Smooth muscle cell (in vitro differentiated cells): ENCODE measurements around the gene TEX22. TPM values are rescaled to one million over a fixed set of nuclear protein-coding genes. Genes with fewer than 3 reads are reported as not detected.

ENCODE experiments used
- DNase-seq: peaks from one replicate; lab custom pipeline; 2025; ENCODE audit not compliant: unreplicated experiment; lab: John Stamatoyannopoulos, UW
- H2AFZ ChIP-seq: fragments of 200-600 bp; sonication (generic); 2 replicates; pipeline ENCODE4 v1.6.0; 2016; ENCODE audit warnings: antibody characterized with exemption, low read depth, mild to moderate bottlenecking
- H3F3A ChIP-seq: fragments of 200-600 bp; sonication (generic); 2 replicates; pipeline ENCODE4 v1.6.0; 2017; ENCODE audit warnings: antibody characterized with exemption, low read depth
- H3K27ac ChIP-seq: fragments of 200-600 bp; sonication (generic); 2 replicates; pipeline ENCODE4 v1.5.1; 2016; ENCODE audit warnings: low read depth, mild to moderate bottlenecking
- H3K27me3 ChIP-seq: fragments of 200-600 bp; sonication (generic); 2 replicates; pipeline ENCODE4 v1.6.1; 2016; ENCODE audit warnings: low read depth, mild to moderate bottlenecking
- H3K36me3 ChIP-seq: fragments of 200-600 bp; sonication (generic); 2 replicates; pipeline ENCODE4 v1.5.1; 2016; ENCODE audit warnings: low read depth
- H3K4me1 ChIP-seq: fragments of 200-600 bp; sonication (generic); 2 replicates; pipeline ENCODE4 v1.5.1; 2016; ENCODE audit warnings: low read depth
- H3K4me2 ChIP-seq: fragments of 200-600 bp; sonication (generic); 2 replicates; pipeline ENCODE4 v1.6.0; 2016; ENCODE audit warnings: mild to moderate bottlenecking
- H3K4me3 ChIP-seq: fragments of 200-600 bp; sonication (generic); 2 replicates; pipeline ENCODE4 v1.5.1; 2016; ENCODE audit warnings: mild to moderate bottlenecking
- H3K79me2 ChIP-seq: fragments of 200-600 bp; sonication (generic); 2 replicates; pipeline ENCODE4 v1.6.0; 2016; ENCODE audit warnings: low read depth, mild to moderate bottlenecking
- H3K9ac ChIP-seq: fragments of 200-600 bp; sonication (generic); 2 replicates; pipeline ENCODE4 v1.6.0; 2016; ENCODE audit warnings: low read depth
- H3K9me3 ChIP-seq: fragments of 200-600 bp; sonication (generic); replicated peaks from 2 replicates; pipeline ENCODE4 v1.5.1; 2016; ENCODE audit warnings: low read depth
- H4K20me1 ChIP-seq: fragments of 200-600 bp; sonication (generic); 2 replicates; pipeline ENCODE4 v1.6.0; 2016; ENCODE audit warnings: low read depth
- CTCF ChIP-seq: fragments of 200-600 bp; sonication (generic); IDR thresholded peaks from 2 replicates; pipeline ENCODE4 v1.5.1; 2017; ENCODE audit warnings: borderline replicate concordance, mild to moderate bottlenecking, antibody characterized with exemption; ENCODE audit not compliant: insufficient read depth, poor library complexity, severe bottlenecking
- WGBS: methylation state at CpG from one replicate; pipeline ENCODE4 v1.1.7; 2016; ENCODE audit warnings: low lambda C conversion rate; 5-methylcytosine and 5-hydroxymethylcytosine counted together
- polyA plus RNA-seq: library from polyadenylated mRNA; unstranded; fragments of >200 nt; fragmentation: Nextera tagmentation; extraction: Ambion mirVana; gene quantifications from 2 replicates; pipeline ENCODE4 v1.2.1, GENCODE V29; 2016
- total RNA-seq: library from RNA; depleted of rRNA; stranded (reverse); fragments of >200 nt; gene quantifications from 2 replicates; pipeline ENCODE4 v1.2.3, GENCODE V29; 2014

The TEX22 gene
- total and polyA plus RNA-seq, 2 experiments from 2014 or later = 0.09 to 0.93 TPM

- H3K27me3 ChIP-seq = no peaks in the 10 kb centered on the region
- H3K4me1 ChIP-seq = no peaks in the 10 kb centered on the region
- no peak overlapping the region for H3K4me2 ChIP-seq
- DNase-seq = no peak
- WGBS = 97% methylated on average over 22 of the region's 22 CpGs
- H3F3A ChIP-seq = no peaks in the 10 kb centered on the region
- H3K9ac ChIP-seq = no peak overlapping the region
- no peak for TF ChIP-seq CTCF
- no peak overlapping the region for H3K4me3 ChIP-seq
- peaks cover 13% of the 10 kb centered on the region for H4K20me1 ChIP-seq
- no peak overlapping the region for H2AFZ ChIP-seq
- H3K27ac ChIP-seq = no peak overlapping the region
- H3K79me2 ChIP-seq = no peaks in the 10 kb centered on the region
- H3K9me3 ChIP-seq = no peaks in the 10 kb centered on the region
- no peaks in the 10 kb centered on the region for H3K36me3 ChIP-seq
Measured at GRCh38 chr14:105455086-105455640, 56.8 kb downstream of the TEX22 start.

GRCh38 chr14:105455766-105456660, 57.7 kb downstream of the TEX22 start:
- Histone ChIP-seq H3K79me2 (no peaks in the 10 kb centered on the region), H3K4me1 (no peaks in the 10 kb centered on the region), H3F3A (no peaks in the 10 kb centered on the region), H3K27me3 (no peaks in the 10 kb centered on the region), H3K36me3 (no peaks in the 10 kb centered on the region), H3K27ac (no peak overlapping the region), H3K9me3 (no peaks in the 10 kb centered on the region), H4K20me1 (peaks cover 13% of the 10 kb centered on the region), H3K4me2 (no peak overlapping the region), H3K4me3 (no peak overlapping the region), H3K9ac (no peak overlapping the region), H2AFZ (no peak overlapping the region)
- TF ChIP-seq CTCF = no peak
- WGBS = 93% methylated on average over 22 of the region's 22 CpGs
- DNase-seq = no peak

GRCh38 chr14:105456736-105457617, 58.6 kb downstream of the TEX22 start:
- H3K9ac ChIP-seq = no peak overlapping the region
- 95% methylated on average over 22 of the region's 22 CpGs for WGBS
- no peak overlapping the region for H3K4me3 ChIP-seq
- no peaks in the 10 kb centered on the region for H3F3A ChIP-seq
- H3K79me2 ChIP-seq = no peaks in the 10 kb centered on the region
- no peak for DNase-seq
- no peaks in the 10 kb centered on the region for H3K27me3 ChIP-seq
- H4K20me1 ChIP-seq = peaks cover 13% of the 10 kb centered on the region
- TF ChIP-seq CTCF = no peak
- H2AFZ ChIP-seq = no peak overlapping the region
- no peak overlapping the region for H3K4me2 ChIP-seq
- no peak overlapping the region for H3K27ac ChIP-seq
- H3K36me3 ChIP-seq = no peaks in the 10 kb centered on the region
- H3K4me1 ChIP-seq = no peaks in the 10 kb centered on the region
- H3K9me3 ChIP-seq = no peaks in the 10 kb centered on the region
